RPMI7951 (cell line): Measurements from ENCODE around the gene GALNT2. TPM values are rescaled to one million over a fixed set of nuclear protein-coding genes. Genes with fewer than 3 reads are reported as not detected.
A peak's percentile ranks its signal among the peaks of the same experiment; 100 is the strongest.

ENCODE experiments used
- DNase-seq: peaks from one replicate; pipeline ENCODE4 v3.0.0-alpha.2; 2012; ENCODE audit warnings: low read depth
- total RNA-seq: library from RNA; depleted of rRNA; stranded (reverse); fragments of >200 nt; shearing (Covaris generic); gene quantifications from 2 replicates; pipeline ENCODE4 v1.2.3, GENCODE V29; 2014

The GALNT2 gene
- total RNA-seq, 1 experiment from 2014 or later, result 26.6 TPM

- DNase-seq, result no peak
Measured at GRCh38 chr1:230145505-230145899, 78.5 kb downstream of the GALNT2 start.

- DNase-seq, result no peak
Measured at GRCh38 chr1:230145953-230146476, 79.0 kb downstream of the GALNT2 start.

GRCh38 chr1:230146709-230147108, 79.7 kb downstream of the GALNT2 start:
- DNase-seq, result no peak

- DNase-seq, result no peak
Measured at GRCh38 chr1:230147253-230148125, 80.5 kb downstream of the GALNT2 start.

- DNase-seq, result no peak
Measured at GRCh38 chr1:230148126-230148652, 81.2 kb downstream of the GALNT2 start.

GRCh38 chr1:230148768-230149469, 81.9 kb downstream of the GALNT2 start:
- DNase-seq, result no peak

GRCh38 chr1:230149751-230150584, 82.9 kb downstream of the GALNT2 start:
- no peak for DNase-seq

- DNase-seq, result no peak
Measured at GRCh38 chr1:230150615-230151014, 83.6 kb downstream of the GALNT2 start.

- DNase-seq, result no peak
Measured at GRCh38 chr1:230151924-230152468, 85.0 kb downstream of the GALNT2 start.

- DNase-seq, result no peak
Measured at GRCh38 chr1:230152999-230153398, 86.0 kb downstream of the GALNT2 start.

GRCh38 chr1:230153641-230154296, 86.7 kb downstream of the GALNT2 start:
- no peak for DNase-seq

GRCh38 chr1:230155021-230155420, 88.0 kb downstream of the GALNT2 start:
- no peak for DNase-seq

GRCh38 chr1:230156068-230156467, 89.0 kb downstream of the GALNT2 start:
- no peak for DNase-seq

GRCh38 chr1:230156536-230156935, 89.5 kb downstream of the GALNT2 start:
- DNase-seq, result no peak

GRCh38 chr1:230157420-230158390, 90.7 kb downstream of the GALNT2 start:
- peak; percentile 8 for DNase-seq

- no peak for DNase-seq
Measured at GRCh38 chr1:230158415-230159291, 91.6 kb downstream of the GALNT2 start.

GRCh38 chr1:230159580-230159979, 92.5 kb downstream of the GALNT2 start:
- no peak for DNase-seq

GRCh38 chr1:230160957-230161771, 94.1 kb downstream of the GALNT2 start:
- DNase-seq, result peak; percentile 55
